ENCODE data around the gene RALGPS2. TPM values are rescaled to one million over a fixed set of nuclear protein-coding genes. Genes with fewer than 3 reads are reported as not detected.

The RALGPS2 gene
- total and polyA plus RNA-seq, 2 of the 13 experiments (the other 11 are each of a cell fraction or from before 2014, with no cell fraction given) = 15.6 to 36.0 TPM

GRCh38 chr1:178945763-178946266 lies 220.8 kb downstream of the RALGPS2 start:
- Histone ChIP-seq H2AFZ (ENCODE audit: low read length) (no peak overlapping the region), H3K4me3 (replicated peaks in 1 of 3; ENCODE audit: insufficient read depth in 1 of 3, low read depth in 2 of 3, low read length in 3 of 3) (no peak overlapping the region), H3K27me3 (ENCODE audit: control insufficient read depth in 1 of 2, insufficient read depth in 2 of 2, low read length in 2 of 2) (peaks cover 0 to 2% of the 10 kb centered on the region in 2 experiments; a peak in 1 of 5 replicates), H4K20me1 (ENCODE audit: insufficient read depth, low read length) (no peaks in the 10 kb centered on the region), H3K36me3 (replicated peaks in 1 of 2; ENCODE audit: control insufficient read depth in 1 of 2, insufficient read depth in 2 of 2, low read length in 2 of 2) (no peaks in the 10 kb centered on the region), H3K9me3 (ENCODE audit: low read length) (no peaks in the 10 kb centered on the region), H3K4me2 (ENCODE audit: low read depth, low read length) (no peak overlapping the region), H3K9ac (ENCODE audit: insufficient read depth, low read depth, low read length) (no peak overlapping the region), H3K79me2 (ENCODE audit: insufficient read depth, low read length) (no peaks in the 10 kb centered on the region), H3K27ac (ENCODE audit: extremely low read length, insufficient read depth, low read length) (no peak overlapping the region), H3K4me1 (ENCODE audit: insufficient read depth, low read length) (peaks cover 25% of the 10 kb centered on the region)
- no peak for ATAC-seq
- TF ChIP-seq, protein P1, sequence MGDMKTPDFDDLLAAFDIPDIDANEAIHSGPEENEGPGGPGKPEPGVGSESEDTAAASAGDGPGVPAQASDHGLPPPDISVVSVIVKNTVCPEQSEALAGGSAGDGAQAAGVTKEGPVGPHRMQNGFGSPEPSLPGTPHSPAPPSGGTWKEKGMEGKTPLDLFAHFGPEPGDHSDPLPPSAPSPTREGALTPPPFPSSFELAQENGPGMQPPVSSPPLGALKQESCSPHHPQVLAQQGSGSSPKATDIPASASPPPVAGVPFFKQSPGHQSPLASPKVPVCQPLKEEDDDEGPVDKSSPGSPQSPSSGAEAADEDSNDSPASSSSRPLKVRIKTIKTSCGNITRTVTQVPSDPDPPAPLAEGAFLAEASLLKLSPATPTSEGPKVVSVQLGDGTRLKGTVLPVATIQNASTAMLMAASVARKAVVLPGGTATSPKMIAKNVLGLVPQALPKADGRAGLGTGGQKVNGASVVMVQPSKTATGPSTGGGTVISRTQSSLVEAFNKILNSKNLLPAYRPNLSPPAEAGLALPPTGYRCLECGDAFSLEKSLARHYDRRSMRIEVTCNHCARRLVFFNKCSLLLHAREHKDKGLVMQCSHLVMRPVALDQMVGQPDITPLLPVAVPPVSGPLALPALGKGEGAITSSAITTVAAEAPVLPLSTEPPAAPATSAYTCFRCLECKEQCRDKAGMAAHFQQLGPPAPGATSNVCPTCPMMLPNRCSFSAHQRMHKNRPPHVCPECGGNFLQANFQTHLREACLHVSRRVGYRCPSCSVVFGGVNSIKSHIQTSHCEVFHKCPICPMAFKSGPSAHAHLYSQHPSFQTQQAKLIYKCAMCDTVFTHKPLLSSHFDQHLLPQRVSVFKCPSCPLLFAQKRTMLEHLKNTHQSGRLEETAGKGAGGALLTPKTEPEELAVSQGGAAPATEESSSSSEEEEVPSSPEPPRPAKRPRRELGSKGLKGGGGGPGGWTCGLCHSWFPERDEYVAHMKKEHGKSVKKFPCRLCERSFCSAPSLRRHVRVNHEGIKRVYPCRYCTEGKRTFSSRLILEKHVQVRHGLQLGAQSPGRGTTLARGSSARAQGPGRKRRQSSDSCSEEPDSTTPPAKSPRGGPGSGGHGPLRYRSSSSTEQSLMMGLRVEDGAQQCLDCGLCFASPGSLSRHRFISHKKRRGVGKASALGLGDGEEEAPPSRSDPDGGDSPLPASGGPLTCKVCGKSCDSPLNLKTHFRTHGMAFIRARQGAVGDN (CRISPR knock-in tag; IDR thresholded peaks at IDR 0.05) = peak; percentile 13; the same call in 1 of the 2 replicates
- TF ChIP-seq ZBED4 (CRISPR knock-in tag; IDR thresholded peaks at IDR 0.05; ENCODE audit: borderline replicate concordance) (no peak), TARDBP (CRISPR knock-in tag; IDR thresholded peaks at IDR 0.05) (no peak)
- TF ChIP-seq, protein P2, sequence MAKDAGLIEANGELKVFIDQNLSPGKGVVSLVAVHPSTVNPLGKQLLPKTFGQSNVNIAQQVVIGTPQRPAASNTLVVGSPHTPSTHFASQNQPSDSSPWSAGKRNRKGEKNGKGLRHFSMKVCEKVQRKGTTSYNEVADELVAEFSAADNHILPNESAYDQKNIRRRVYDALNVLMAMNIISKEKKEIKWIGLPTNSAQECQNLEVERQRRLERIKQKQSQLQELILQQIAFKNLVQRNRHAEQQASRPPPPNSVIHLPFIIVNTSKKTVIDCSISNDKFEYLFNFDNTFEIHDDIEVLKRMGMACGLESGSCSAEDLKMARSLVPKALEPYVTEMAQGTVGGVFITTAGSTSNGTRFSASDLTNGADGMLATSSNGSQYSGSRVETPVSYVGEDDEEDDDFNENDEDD (CRISPR knock-in tag; IDR thresholded peaks at IDR 0.05; ENCODE audit: borderline replicate concordance) = no peak
- no peak for DNase-seq (ENCODE audit: low spot score)
- WGBS (ENCODE audit: low lambda C conversion rate) = 80% methylated on average over 13 of the region's 17 CpGs
- ChIA-PET POLR2A (no interaction called here), CTCF (ENCODE audit: low intra/inter-chr PET ratio, low total read pairs) (no interaction called here)
- no TSS peak for BruUV-seq (replicated peaks)
- no peak for FAIRE-seq
- in situ Hi-C loops (cut with HindIII; ENCODE audit: extremely low pct_ligation_motif_present, low pct_unique_long_range_greater_than_20kb) (no loop called here), intact Hi-C loops (cut with micrococcal nuclease; ENCODE audit: unreplicated experiment) (no loop called here)

All from HepG2 (cell line).